H9 (cell line): ENCODE measurements around the gene HOXA7. TPM values are rescaled to one million over a fixed set of nuclear protein-coding genes. Genes with fewer than 3 reads are reported as not detected.

ENCODE experiments used
- DNase-seq: peaks from one replicate; pipeline ENCODE4 v3.0.0-alpha.2; 2017
- H2AFZ ChIP-seq: one replicate; pipeline ENCODE4 v1.6.1; 2013; ENCODE audit warnings: mild to moderate bottlenecking, low read length, control low read depth, moderate library complexity
- H2AK5ac ChIP-seq: 2 replicates; pipeline ENCODE4 v1.6.1; 2013; ENCODE audit warnings: low read length, control low read depth, mixed read lengths; ENCODE audit not compliant: insufficient read length
- H2BK120ac ChIP-seq: one replicate; pipeline ENCODE4 v1.6.1; 2013; ENCODE audit warnings: low read depth, mild to moderate bottlenecking, low read length, control low read depth, inconsistent platforms; ENCODE audit not compliant: poor library complexity, severe bottlenecking
- H2BK12ac ChIP-seq: 2 replicates; pipeline ENCODE4 v1.6.1; 2013; ENCODE audit warnings: low read length, control low read depth, mixed read lengths, low read depth; ENCODE audit not compliant: insufficient read length
- H2BK15ac ChIP-seq: 2 replicates; pipeline ENCODE4 v1.6.1; 2013; ENCODE audit warnings: low read depth, low read length, control low read depth
- H2BK20ac ChIP-seq: one replicate; pipeline ENCODE4 v1.6.1; 2013; ENCODE audit warnings: low read depth, mild to moderate bottlenecking, low read length, control low read depth, inconsistent platforms; ENCODE audit not compliant: poor library complexity, severe bottlenecking
- H2BK5ac ChIP-seq: 2 replicates; pipeline ENCODE4 v1.6.1; 2013; ENCODE audit warnings: low read length, control low read depth, mixed read lengths; ENCODE audit not compliant: insufficient read length
- H3K14ac ChIP-seq: 2 replicates; pipeline ENCODE4 v1.6.1; 2013; ENCODE audit warnings: low read length, control low read depth; ENCODE audit not compliant: insufficient read depth
- H3K18ac ChIP-seq: 2 replicates; pipeline ENCODE4 v1.6.1; 2013; ENCODE audit warnings: low read depth, mild to moderate bottlenecking, mixed read lengths, low read length, control low read depth; ENCODE audit not compliant: insufficient read length
- H3K23ac ChIP-seq: 2 replicates; pipeline ENCODE4 v1.6.1; 2013; ENCODE audit warnings: low read length, control low read depth, mixed read lengths, low read depth; ENCODE audit not compliant: insufficient read length
- H3K23me2 ChIP-seq: 2 replicates; pipeline ENCODE4 v1.6.1; 2013; ENCODE audit warnings: low read depth, mild to moderate bottlenecking, mixed read lengths, low read length, control low read depth; ENCODE audit not compliant: insufficient read length, poor library complexity, severe bottlenecking
- H3K27ac ChIP-seq: 2 replicates; pipeline ENCODE4 v1.5.1; 2013; ENCODE audit warnings: low read length, control low read depth, mixed read lengths, low read depth; ENCODE audit not compliant: insufficient read length
- H3K27me3 ChIP-seq: 2 replicates; pipeline ENCODE4 v1.6.1; 2013; ENCODE audit warnings: low read length, control low read depth, inconsistent platforms; ENCODE audit not compliant: insufficient read depth
- H3K4ac ChIP-seq: 2 replicates; pipeline ENCODE4 v1.6.1; 2013; ENCODE audit warnings: low read depth, mild to moderate bottlenecking, control low read depth, inconsistent platforms, low read length, moderate library complexity
- H3K4me1 ChIP-seq: 2 replicates; pipeline ENCODE4 v1.6.1; 2013; ENCODE audit warnings: low read length, control low read depth, inconsistent platforms; ENCODE audit not compliant: insufficient read depth
- H3K4me2 ChIP-seq: 2 replicates; pipeline ENCODE4 v1.6.1; 2013; ENCODE audit warnings: low read length, control low read depth, mixed read lengths; ENCODE audit not compliant: insufficient read length, insufficient read depth
- H3K56ac ChIP-seq: 2 replicates; pipeline ENCODE4 v1.6.1; 2013; ENCODE audit warnings: low read depth, mild to moderate bottlenecking, mixed read lengths, low read length, control low read depth; ENCODE audit not compliant: insufficient read length
- H3K79me1 ChIP-seq: 2 replicates; pipeline ENCODE4 v1.6.1; 2013; ENCODE audit warnings: low read depth, mild to moderate bottlenecking, moderate library complexity, low read length, control low read depth, inconsistent platforms; ENCODE audit not compliant: insufficient read depth, poor library complexity, severe bottlenecking
- H3K79me2 ChIP-seq: 2 replicates; pipeline ENCODE4 v1.6.1; 2013; ENCODE audit warnings: low read length, control low read depth, inconsistent platforms; ENCODE audit not compliant: insufficient read depth
- H3K9ac ChIP-seq: 2 replicates; pipeline ENCODE4 v1.6.1; 2013; ENCODE audit warnings: low read length, control low read depth, mixed read lengths; ENCODE audit not compliant: insufficient read length; ENCODE audit errors: extremely low read depth
- H3K9me3 ChIP-seq: one replicate; pipeline ENCODE4 v1.6.1; 2013; ENCODE audit warnings: low read depth, low read length, inconsistent platforms; ENCODE audit not compliant: control insufficient read depth
- H3T11ph ChIP-seq: one replicate; pipeline ENCODE4 v1.6.1; 2013; ENCODE audit warnings: mild to moderate bottlenecking, low read length, control low read depth, inconsistent platforms
- H4K20me1 ChIP-seq: one replicate; pipeline ENCODE4 v1.6.1; 2013; ENCODE audit not compliant: control insufficient read depth, insufficient read length, insufficient read depth
- H4K5ac ChIP-seq: 2 replicates; pipeline ENCODE4 v1.6.1; 2013; ENCODE audit warnings: low read depth, mild to moderate bottlenecking, mixed read lengths, low read length, control low read depth; ENCODE audit not compliant: insufficient read length
- H4K8ac ChIP-seq: replicated peaks from 2 replicates; pipeline ENCODE4 v1.6.1; 2013; ENCODE audit warnings: low read length, control low read depth, mixed read lengths, low read depth; ENCODE audit not compliant: insufficient read length
- H4K91ac ChIP-seq: 2 replicates; pipeline ENCODE4 v1.6.1; 2013; ENCODE audit warnings: low read depth, mild to moderate bottlenecking, moderate library complexity, mixed read lengths, low read length, control low read depth; ENCODE audit not compliant: insufficient read length
- H3K27ac Mint-ChIP-seq, 3 experiments: 2 replicates in 2 of 3; 3 replicates in 1 of 3; pipeline ENCODE4 v1.8.0; 2020 to 2021; ENCODE audit warnings: mixed read lengths in 3 of 3, mild to moderate bottlenecking in 1 of 3, moderate library complexity in 1 of 3
- H3K27me3 Mint-ChIP-seq: 2 replicates; pipeline ENCODE4 v1.8.0; 2021; ENCODE audit warnings: low read depth, mild to moderate bottlenecking, moderate library complexity, mixed read lengths
- H3K36me3 Mint-ChIP-seq, 3 experiments: 2 replicates in 2 of 3; 3 replicates in 1 of 3; pipeline ENCODE4 v1.8.0; 2020 to 2021; ENCODE audit warnings: low read depth in 3 of 3, mixed read lengths in 3 of 3; ENCODE audit not compliant: insufficient read depth in 1 of 3
- H3K4me1 Mint-ChIP-seq, 2 experiments: 2 replicates each; pipeline ENCODE4 v1.8.0; 2020; ENCODE audit warnings: mixed read lengths in 2 of 2
- H3K4me3 Mint-ChIP-seq, 2 experiments: 2 replicates in 1 of 2; 3 replicates in 1 of 2; pipeline ENCODE4 v1.8.0; 2020 to 2021; ENCODE audit warnings: mild to moderate bottlenecking in 2 of 2, mixed read lengths in 2 of 2, moderate library complexity in 1 of 2
- H3K9me3 Mint-ChIP-seq, 2 experiments: 2 replicates in 1 of 2; 3 replicates in 1 of 2; pipeline ENCODE4 v1.8.0; 2020; ENCODE audit warnings: mild to moderate bottlenecking in 2 of 2, mixed read lengths in 2 of 2, moderate library complexity in 1 of 2
- WGBS: extraction: QIAGEN DNeasy Blood & Tissue Kit; methylation state at CpG from one replicate; pipeline ENCODE4 v1.1.7; 2013; ENCODE audit warnings: missing lambda C conversion rate, low lambda C conversion rate, mixed read lengths; ENCODE audit not compliant: insufficient read length; ENCODE audit errors: extremely low coverage; 5-methylcytosine and 5-hydroxymethylcytosine counted together
- total RNA-seq: library from RNA; stranded (reverse); gene quantifications from 2 replicates; pipeline ENCODE4 v1.2.1, GENCODE V29; 2021
- TF ChIP-seq, protein P1 (sequence below): fragments of 200-600 bp; sonication (generic); conservative IDR thresholded peaks from 3 replicates; pipeline ENCODE4 v1.8.0; 2021; ENCODE audit warnings: antibody characterized with exemption, mild to moderate bottlenecking

The HOXA7 gene
- total RNA-seq, 1 experiment from 2014 or later, result not detected

DNA sequence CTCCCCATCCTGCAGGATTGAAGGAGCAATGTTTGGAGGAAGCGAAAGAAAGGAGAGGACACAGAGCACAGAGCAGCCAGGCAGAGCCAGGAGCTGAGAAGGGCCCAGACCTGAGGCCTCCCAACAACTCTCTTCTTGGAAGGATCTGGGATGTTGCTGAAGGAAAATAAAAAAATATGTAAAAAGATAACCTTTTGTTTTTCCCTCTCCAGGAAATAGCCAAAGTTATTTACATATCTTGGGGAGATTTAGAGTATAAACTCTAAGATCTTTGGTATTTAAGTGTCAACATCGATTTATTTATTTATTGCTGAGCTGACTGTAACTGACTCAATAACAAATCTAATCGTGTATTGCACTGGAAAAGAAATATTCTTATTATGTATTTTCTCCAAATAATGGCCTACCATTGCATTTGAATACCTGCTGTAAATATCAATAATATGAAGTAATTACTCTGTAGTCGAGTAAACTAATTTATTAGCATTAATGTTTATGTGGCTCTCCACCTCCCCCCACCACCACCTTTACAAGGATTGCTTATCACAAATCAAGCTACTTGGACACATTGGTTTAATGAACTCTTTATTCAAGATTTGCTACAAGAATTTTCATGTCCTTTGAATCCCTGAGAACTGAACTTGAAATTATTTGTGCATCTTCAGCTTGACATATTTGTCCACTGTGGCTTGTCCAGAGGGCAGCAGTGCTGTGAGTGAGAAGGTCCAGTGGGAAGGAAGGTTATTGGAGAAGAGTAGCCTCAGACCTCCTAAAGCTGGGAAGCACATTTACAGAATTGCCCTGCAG lies 30.4 kb upstream of the HOXA7 start:
- H3K23me2 ChIP-seq, result no peaks in the 10 kb centered on the region
- H3K9ac ChIP-seq, result no peak overlapping the region
- H3K23ac ChIP-seq, result no peak overlapping the region
- H2AFZ ChIP-seq, result no peak overlapping the region
- no peaks in the 10 kb centered on the region for H3K79me1 ChIP-seq
- Mint-ChIP-seq H3K27ac (peak overlapping the region in 1 of 3 experiments; percentile 32; a peak in 1 of 7 replicates), H3K9me3 (peaks cover 0 to 18% of the 10 kb centered on the region in 2 experiments; a peak in 3 of 5 replicates), H3K27me3 (peaks cover 100% of the 10 kb centered on the region), H3K4me3 (no peak overlapping the region; a peak in 1 of 5 replicates), H3K36me3 (peaks cover 0 to 2% (median 0%) of the 10 kb centered on the region in 3 experiments; a peak in 3 of 7 replicates), H3K4me1 (peaks cover 17 to 44% of the 10 kb centered on the region in 2 experiments)
- WGBS, result no CpG with 5 or more reads among the region's 4 CpGs
- no peak overlapping the region for H3K4me2 ChIP-seq
- no peaks in the 10 kb centered on the region for H3K9me3 ChIP-seq
- no peak overlapping the region for H2BK12ac ChIP-seq
- no peak overlapping the region for H3K27ac ChIP-seq
- H3K4ac ChIP-seq, result no peak overlapping the region
- H2BK120ac ChIP-seq, result no peak overlapping the region
- no peak overlapping the region for H2BK5ac ChIP-seq
- no peaks in the 10 kb centered on the region for H3K4me1 ChIP-seq
- no peak for DNase-seq
- H2AK5ac ChIP-seq, result no peak overlapping the region
- no peak overlapping the region for H3K56ac ChIP-seq
- H3K79me2 ChIP-seq, result no peaks in the 10 kb centered on the region
- H4K5ac ChIP-seq, result no peak overlapping the region
- no peak overlapping the region for H4K91ac ChIP-seq
- no peak overlapping the region for H2BK15ac ChIP-seq
- H3K18ac ChIP-seq, result no peak overlapping the region
- no peak overlapping the region for H3K14ac ChIP-seq
- H4K20me1 ChIP-seq, result no peaks in the 10 kb centered on the region
- H3K27me3 ChIP-seq, result peaks cover 97% of the 10 kb centered on the region
- TF ChIP-seq, protein P1, sequence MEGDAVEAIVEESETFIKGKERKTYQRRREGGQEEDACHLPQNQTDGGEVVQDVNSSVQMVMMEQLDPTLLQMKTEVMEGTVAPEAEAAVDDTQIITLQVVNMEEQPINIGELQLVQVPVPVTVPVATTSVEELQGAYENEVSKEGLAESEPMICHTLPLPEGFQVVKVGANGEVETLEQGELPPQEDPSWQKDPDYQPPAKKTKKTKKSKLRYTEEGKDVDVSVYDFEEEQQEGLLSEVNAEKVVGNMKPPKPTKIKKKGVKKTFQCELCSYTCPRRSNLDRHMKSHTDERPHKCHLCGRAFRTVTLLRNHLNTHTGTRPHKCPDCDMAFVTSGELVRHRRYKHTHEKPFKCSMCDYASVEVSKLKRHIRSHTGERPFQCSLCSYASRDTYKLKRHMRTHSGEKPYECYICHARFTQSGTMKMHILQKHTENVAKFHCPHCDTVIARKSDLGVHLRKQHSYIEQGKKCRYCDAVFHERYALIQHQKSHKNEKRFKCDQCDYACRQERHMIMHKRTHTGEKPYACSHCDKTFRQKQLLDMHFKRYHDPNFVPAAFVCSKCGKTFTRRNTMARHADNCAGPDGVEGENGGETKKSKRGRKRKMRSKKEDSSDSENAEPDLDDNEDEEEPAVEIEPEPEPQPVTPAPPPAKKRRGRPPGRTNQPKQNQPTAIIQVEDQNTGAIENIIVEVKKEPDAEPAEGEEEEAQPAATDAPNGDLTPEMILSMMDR, result no peak
- H2BK20ac ChIP-seq, result no peak overlapping the region
- H4K8ac ChIP-seq, result no peak overlapping the region
- H3T11ph ChIP-seq, result no peak overlapping the region
